ENCODE results near the gene ANKRD16.
"Not testable (repeated sequence)": the region's sequence is repeated elsewhere in the genome, so short reads cannot be mapped to it uniquely, and the experiment has no call there.

ANKRD16 gene

GRCh38 chr10:5902511-5903274 is 13.0 kb upstream of the ANKRD16 start:
- no peak for DNase-seq

- no peak for DNase-seq
Observed at GRCh38 chr10:5900247-5900646, 10.6 kb upstream of the ANKRD16 start.

GRCh38 chr10:5898163-5898562 is 8.5 kb upstream of the ANKRD16 start:
- no peak for DNase-seq

GRCh38 chr10:5897504-5897903 is 7.8 kb upstream of the ANKRD16 start:
- no peak for DNase-seq

- no peak for DNase-seq
Observed at GRCh38 chr10:5897053-5897340, 7.3 kb upstream of the ANKRD16 start.

GRCh38 chr10:5896208-5897052 is 6.7 kb upstream of the ANKRD16 start:
- no peak for DNase-seq

- no peak for DNase-seq
Observed at GRCh38 chr10:5895804-5896203, 6.1 kb upstream of the ANKRD16 start.

GRCh38 chr10:5895365-5895764 is 5.7 kb upstream of the ANKRD16 start:
- DNase-seq, result no peak

GRCh38 chr10:5894873-5895272 is 5.2 kb upstream of the ANKRD16 start:
- no peak for DNase-seq

GRCh38 chr10:5894403-5894802 is 4.7 kb upstream of the ANKRD16 start:
- no peak for DNase-seq

GRCh38 chr10:5893321-5893720 is 3.6 kb upstream of the ANKRD16 start:
- no peak for DNase-seq

GRCh38 chr10:5892007-5892406 is 2.3 kb upstream of the ANKRD16 start:
- DNase-seq, result no peak

- DNase-seq, result no peak
Observed at GRCh38 chr10:5891009-5891408, 1.3 kb upstream of the ANKRD16 start.

- no peak for DNase-seq
Observed at GRCh38 chr10:5890452-5890915, 791 bp upstream of the ANKRD16 start.

- peak; percentile 44 for DNase-seq
Observed at GRCh38 chr10:5888843-5889623, 660 bp downstream of the ANKRD16 start.

- no peak for DNase-seq
Observed at GRCh38 chr10:5888351-5888750, 1.3 kb downstream of the ANKRD16 start.

- no peak for DNase-seq
Observed at GRCh38 chr10:5887641-5888040, 2.1 kb downstream of the ANKRD16 start.

- DNase-seq, result no peak
Observed at GRCh38 chr10:5887029-5887428, 2.7 kb downstream of the ANKRD16 start.

- DNase-seq, result no peak
Observed at GRCh38 chr10:5885619-5886018, 4.1 kb downstream of the ANKRD16 start.

GRCh38 chr10:5882961-5883360 is 6.7 kb downstream of the ANKRD16 start:
- DNase-seq, result no peak

GRCh38 chr10:5877041-5877440 is 12.7 kb downstream of the ANKRD16 start:
- not testable (repeated sequence) for DNase-seq

- DNase-seq, result no peak
Observed at GRCh38 chr10:5876181-5876768, 13.4 kb downstream of the ANKRD16 start.

GRCh38 chr10:5873515-5873995 is 16.1 kb downstream of the ANKRD16 start:
- peak; percentile 60 for DNase-seq

Data from stimulated activated CD4-positive, alpha-beta T cell treated with anti-CD3 and anti-CD28 coated beads, Interleukin-12 subunit alpha, Interleukin-12 subunit beta, amount 100 ng/mL, for 4 hours (primary cell).